CD4-positive, alpha-beta T cell treated with Interleukin-6 for 4 hours (primary cell): Measurements from ENCODE around the gene APOA4.
"Not testable (repeated sequence)": the region's sequence is repeated elsewhere in the genome, so short reads cannot be mapped to it uniquely, and the experiment has no call there.

Source experiments
- DNase-seq: peaks from one replicate; pipeline ENCODE4 v3.0.0-alpha.2; 2020; ENCODE audit warnings: mixed read lengths

The APOA4 gene

DNA sequence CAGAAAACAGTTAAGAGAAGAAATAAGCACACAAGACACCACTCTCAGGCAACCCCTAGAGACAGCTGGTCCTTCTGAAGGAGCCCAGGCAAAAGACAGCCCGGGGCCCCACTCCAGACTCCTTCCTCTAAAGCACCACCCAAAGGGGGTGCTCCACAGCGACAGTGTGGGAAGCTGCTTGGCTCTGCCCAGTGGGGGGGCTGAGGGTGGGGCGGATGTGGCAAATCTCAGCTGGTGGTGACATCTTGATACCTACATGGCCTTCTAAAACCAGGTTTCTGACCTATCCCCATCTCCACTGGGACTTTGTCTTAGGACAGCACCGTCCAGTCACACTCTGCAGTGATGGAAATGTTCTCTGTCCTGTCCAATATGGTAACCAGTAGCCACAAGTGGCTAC, 24.5 kb upstream of the APOA4 start:
- DNase-seq, result no peak

DNA sequence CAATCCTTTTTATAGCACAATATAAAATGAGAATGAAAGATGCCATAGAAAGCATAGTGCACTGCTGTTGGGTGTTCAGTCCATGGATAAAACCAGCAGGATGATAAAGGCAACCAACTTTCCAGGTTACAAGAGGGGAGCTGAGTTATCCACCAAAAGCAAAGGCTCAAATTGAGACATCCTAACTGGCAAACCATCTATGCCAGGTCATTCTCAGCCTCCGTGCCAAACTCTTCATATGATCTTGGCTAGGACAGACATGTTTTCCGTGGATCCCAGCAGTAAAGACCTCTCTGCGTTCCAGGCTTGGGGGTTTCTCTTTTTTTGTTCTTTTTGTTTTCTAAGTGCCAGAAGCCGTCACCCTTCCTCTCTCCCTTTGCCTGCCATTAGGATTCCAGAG, 21.6 kb upstream of the APOA4 start:
- no peak for DNase-seq

DNA sequence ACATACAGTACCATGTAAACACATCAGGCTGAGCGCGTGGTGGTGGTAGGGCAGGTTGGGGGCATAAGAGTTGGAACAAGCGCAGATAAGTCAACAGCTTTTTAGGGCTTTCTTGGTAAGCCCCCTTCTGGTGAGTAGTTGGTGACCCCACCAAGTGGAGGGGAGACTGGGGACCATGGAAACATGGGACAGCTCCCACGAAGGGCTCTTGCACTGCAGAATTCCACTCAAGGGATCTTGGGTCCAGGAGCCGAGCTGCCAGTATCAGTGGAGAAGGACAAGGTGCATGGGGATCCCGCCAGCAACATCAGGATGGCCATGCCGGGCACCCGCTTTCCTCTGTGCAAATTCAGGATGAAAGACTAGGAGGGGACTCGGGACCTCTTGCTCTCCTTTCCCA, 20.6 kb upstream of the APOA4 start:
- no peak for DNase-seq

DNA sequence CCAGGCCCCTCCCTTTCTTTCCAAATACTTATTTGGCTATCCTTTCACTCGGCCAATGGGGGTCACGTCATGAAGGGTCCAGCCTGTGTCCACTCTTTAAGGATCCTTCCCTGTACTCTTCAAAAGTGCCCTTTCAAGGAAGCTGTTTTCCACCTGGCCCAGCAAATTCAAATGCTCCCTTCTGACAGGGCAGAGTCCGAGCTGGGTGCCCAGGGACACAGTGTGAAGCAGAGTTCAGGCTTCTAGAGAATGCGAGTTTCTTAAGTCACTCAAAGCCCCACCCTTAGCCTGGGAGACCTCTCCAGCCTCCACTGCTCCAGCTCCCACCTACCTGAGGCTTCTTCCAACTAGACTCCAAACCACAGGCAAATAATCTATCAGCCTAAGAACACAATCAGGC, 19.8 kb upstream of the APOA4 start:
- no peak for DNase-seq

DNA sequence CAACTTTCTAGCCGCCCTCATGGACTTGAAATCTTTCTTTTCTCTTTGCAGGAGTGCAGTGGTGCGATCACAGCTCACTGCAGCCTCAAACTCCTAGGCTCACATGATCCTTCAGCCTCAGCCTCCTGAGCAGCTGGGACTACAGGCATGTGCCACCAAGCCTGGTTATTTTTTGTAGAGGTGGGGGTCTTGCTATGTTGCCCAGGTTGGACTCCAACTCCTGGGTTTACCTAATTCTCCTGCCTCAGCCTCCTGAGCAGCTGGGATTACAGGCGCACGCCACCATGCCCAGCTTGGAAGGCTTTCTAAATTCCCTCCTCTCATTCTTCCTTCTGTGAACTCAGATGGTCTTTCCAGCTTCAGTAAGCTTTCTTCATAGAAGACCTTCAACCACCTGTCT, 19.0 kb upstream of the APOA4 start:
- no peak for DNase-seq

DNA sequence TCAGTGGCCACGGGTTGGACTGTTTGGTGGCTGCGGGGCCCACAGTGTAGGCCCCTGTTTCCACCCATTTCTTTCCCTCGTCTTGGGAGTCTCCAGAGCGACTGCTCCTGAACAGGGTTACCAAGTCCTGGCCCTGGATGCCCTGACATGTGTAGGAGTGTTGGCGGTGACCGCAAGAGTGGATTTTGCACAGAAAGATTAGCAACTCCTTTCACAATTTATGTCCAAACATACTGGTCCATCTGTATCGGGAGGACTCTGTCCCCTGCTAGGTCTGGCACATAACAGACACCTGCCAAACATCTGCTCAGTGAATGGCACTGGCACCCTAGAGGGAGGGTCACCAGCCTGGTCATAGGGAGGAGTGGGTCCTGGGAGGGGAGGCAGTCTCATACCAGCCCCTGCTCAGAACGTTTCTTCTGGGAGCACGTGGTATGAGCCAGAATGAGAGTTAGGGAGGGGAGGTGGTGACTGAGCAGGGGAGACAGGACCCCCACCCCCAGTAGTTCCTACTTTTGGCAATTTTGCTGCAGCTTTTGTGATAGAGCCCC, 17.7 kb upstream of the APOA4 start:
- DNase-seq, result no peak

DNA sequence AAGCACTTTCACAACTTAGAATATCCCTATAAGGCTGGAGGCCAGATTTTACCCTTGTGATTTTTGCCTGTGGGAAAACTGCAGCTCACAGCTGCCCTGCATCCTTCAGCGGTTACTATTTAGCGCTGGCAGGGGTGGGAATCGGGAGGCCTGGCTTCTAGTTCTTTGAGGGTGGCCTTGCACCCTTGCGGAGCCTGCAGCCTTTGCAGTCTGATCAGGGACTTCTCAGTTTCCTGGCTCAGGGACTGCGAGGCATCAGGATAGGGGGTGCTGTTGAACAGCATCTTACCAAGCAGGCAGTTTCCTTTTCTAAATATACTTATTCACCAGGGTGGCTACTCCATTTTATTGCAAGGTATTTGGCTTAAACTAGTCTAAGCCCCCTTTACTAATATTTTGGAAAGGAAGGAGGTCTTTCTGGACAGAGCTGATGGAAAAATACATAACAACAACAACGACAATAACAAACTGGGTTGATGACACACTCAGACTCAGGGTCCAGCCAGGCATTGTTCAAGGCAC, 17.2 kb upstream of the APOA4 start:
- DNase-seq, result peak; percentile 30

DNA sequence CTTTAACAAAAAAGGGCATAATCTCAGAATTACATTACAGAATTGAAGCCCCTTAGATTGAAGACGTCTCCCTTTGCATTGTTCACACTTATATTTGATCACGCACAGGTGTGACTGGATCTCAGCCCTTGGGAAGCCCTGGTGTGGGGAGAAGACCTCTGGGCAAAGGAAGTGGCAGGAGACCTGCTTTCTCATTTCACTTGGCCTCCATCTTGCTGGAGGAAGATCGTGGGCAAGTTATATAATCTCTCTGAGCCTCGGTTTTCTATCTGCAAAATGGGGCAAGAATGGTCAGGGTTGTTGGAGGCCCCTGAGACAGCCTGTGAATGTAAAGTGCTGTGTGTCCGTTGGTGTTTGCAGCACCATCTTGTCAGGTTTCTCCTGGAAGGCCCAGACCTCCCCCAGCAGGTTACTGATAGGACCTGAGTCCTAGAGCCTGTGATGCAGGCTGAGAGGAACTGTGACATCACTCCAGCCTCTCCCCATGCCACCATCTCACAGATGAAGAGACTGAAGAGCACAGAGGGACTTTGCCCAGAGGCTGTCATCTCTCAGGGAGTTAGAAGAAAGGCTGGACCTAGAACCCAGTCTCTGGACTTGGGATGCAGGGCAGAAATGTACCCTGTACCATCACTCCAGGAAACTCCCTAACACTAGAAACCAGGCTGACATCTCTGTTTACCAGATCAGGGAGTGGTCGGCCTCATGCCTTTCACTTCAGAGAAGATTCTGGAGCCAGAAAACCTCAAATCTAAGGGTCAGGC, 15.4 kb upstream of the APOA4 start:
- no peak for DNase-seq

DNA sequence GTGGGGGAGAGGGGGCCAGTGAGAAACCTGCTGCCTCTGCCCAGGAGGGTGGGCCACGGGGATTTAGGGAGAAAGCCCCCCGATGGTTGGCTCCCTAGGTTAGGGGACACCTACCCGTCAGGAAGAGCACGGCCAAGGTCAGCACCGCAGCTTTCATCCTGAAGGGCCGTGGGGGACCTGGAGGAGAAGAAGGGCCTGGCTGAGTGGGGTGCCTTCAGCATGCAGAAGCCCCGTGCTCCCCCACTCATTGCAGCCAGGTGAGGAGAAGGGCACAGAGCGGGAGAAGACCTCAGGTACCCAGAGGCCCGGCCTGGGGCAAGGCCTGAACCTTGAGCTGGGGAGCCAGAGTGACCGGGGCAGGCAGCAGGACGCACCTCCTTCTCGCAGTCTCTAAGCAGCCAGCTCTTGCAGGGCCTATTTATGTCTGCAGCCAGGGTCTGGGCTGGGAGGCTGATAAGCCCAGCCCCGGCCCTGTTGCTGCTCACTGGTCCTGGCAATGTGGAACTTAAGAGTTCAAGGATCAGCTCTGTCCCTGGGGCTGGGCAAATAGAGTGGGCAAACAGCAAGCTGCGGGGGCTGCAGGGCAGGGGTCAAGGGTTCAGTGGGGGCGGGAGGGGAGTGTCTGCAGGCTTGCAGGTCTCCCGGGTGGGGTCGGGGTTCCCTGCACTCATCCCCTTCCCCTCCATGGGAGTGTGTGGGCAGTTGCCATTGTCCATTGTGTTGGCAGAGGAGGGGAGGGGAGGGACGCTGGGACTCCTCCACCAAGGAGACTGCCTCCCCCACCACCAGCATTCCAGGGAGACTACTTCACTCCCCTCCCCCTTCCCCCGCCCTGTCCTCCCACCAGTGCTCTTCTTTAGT, 14.4 kb upstream of the APOA4 start, which contains the start of gene APOA1:
APOA1 (minus strand) TSS at position 392 of the 861 bp plus-strand sequence; CDS start at position 157, 235 bp downstream.
- no peak for DNase-seq

DNA sequence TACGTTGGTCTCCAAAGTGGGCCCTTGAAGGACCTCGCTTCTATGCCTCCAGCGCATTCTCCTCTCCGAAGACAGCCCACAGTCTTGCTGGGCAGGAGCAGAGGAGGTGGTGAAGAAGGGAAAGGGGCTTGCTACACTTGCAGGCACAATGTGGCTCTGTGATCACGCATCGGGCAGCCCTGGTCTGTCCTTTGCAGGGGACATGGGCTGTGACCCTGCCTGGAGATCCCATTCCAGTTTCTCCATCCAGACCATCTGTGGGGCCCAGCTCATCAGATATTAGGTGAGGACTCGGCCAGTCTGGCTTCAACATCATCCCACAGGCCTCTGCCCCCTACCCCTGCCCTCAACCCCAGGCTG, 13.5 kb upstream of the APOA4 start:
- DNase-seq, result no peak

DNA sequence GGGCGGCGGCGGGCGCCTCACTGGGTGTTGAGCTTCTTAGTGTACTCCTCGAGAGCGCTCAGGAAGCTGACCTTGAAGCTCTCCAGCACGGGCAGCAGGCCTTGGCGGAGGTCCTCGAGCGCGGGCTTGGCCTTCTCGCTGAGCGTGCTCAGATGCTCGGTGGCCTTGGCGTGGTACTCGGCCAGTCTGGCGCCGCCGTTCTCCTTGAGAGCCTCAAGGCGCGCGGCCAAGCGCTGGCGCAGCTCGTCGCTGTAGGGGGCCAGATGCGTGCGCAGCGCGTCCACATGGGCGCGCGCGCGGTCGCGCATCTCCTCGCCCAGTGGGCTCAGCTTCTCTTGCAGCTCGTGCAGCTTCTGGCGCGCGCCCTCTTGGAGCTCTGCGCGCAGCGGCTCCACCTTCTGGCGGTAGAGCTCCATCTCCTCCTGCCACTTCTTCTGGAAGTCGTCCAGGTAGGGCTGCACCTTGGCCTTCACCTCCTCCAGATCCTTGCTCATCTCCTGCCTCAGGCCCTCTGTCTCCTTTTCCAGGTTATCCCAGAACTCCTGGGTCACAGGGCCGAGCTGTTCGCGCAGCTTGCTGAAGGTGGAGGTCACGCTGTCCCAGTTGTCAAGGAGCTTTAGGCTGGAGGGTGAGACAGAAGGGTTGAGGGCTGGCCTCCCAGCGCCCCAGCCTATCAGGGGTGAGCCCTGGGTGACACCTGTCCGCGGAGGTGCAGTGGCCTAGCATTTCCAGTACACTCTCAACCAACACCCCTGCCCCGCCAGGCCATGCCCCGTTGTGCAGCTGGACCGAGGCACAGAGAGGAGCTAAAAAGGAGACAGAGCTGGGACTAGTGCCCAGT, 12.9 kb upstream of the APOA4 start:
- peak; percentile 86 for DNase-seq

DNA sequence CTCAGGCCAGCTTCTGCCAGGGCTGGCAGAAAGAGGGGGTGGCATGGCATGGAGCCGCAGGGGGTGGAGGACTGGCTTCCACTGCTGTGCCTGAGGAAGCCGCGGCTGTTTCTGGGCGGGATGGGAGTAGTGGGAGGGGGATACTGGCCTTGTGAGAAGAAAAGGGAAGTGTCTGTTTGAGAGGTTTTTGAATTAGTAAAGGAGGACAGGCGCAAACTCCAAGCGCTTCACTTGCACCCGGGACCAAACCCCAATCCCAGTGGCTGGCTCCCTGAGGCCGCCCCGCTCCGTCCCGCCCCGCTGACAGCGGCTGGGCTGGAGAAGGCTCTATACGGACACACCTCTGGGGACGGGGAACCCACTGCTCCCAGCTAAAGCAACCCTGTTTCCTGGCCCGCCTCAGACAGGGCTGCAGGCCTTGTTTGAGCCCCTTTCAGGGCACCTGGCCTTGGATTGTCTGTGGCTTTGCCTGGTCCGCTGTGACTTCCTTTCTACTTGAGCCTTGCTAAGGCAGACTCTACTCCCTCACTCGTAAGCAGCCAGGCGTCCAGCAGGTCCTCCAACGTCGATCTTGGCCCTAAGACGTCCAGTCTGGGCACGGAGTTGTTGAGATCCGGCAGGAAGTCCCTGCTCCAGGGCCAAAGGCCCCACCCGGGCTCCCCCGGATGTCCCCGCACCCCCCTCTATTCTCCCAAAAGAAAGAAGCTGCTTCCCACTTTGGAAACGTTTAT, 12.1 kb upstream of the APOA4 start:
- DNase-seq, result no peak

DNA sequence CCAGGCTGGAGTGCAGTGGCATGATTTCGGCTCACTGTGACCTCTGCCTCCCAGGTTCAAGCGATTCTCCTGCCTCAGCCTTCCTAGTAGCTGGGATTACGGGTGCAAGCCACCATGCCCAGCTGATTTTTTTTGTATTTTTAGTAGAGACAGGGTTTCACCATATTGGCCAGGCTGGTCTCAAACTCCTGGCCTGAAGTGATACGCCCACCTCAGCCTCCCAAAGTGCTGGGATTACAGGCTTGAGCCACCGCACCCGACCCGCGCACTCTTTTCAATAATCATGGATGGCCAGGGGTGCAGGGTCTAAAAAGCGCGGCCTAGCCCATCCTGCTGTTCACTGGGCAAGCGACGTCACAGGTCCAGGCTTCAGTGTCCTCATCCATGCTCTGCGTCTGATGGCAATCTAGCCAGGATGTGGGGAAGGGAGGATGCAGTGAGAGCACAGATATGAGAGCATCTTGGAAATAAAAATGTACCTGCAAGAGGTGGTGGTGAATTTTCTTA, 11.5 kb upstream of the APOA4 start:
- not testable (repeated sequence) for DNase-seq

DNA sequence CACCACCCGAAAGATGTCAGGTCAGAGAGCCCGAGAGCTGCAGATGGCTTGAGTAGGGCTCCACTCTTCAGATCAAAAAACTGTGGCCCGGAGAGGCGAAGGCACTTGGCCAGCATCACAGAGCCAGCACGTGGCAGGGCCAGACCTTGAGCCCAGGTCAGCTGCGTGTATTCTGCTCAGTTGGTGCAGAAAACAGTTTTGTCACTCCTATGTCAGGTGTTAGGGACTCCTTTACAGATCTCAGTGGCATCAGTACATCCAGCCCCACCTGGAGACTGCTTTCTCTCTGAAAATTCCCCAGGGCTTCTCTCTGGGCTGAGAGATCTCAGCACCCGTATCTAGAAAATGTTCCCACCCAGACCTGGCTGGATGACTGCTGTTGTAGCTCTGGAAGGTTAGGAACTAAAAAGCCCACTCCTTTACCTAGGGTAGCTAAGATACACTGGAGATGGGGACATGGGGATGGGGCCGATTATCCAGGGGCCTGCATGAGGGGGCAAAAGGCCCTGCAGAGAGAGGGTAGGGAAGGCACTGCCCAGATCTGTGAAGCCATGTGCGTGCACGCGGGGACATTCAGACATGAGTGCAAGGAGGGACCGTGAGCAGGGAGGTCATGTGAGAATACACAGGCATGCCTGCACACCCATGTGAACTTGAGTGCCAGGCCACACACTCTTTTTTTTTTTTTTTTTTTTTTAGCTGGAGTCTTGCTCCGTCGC, 10.9 kb upstream of the APOA4 start:
- no peak for DNase-seq

DNA sequence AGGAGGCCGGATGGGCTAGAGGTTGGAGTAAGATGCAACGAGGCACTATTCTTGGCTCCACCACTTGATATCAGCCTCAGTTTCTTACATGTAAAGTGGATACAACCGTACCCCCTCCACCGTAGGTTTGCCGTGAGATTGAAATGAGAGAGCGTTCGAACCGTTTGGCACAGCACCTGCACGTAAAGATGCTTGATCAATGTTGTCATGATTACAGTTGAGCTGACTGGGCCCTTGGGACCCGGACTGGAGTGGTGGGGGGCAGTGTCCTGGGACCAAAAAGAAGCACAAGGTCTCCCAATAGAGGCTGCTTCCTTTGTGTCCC, 10.3 kb upstream of the APOA4 start:
- no peak for DNase-seq

DNA sequence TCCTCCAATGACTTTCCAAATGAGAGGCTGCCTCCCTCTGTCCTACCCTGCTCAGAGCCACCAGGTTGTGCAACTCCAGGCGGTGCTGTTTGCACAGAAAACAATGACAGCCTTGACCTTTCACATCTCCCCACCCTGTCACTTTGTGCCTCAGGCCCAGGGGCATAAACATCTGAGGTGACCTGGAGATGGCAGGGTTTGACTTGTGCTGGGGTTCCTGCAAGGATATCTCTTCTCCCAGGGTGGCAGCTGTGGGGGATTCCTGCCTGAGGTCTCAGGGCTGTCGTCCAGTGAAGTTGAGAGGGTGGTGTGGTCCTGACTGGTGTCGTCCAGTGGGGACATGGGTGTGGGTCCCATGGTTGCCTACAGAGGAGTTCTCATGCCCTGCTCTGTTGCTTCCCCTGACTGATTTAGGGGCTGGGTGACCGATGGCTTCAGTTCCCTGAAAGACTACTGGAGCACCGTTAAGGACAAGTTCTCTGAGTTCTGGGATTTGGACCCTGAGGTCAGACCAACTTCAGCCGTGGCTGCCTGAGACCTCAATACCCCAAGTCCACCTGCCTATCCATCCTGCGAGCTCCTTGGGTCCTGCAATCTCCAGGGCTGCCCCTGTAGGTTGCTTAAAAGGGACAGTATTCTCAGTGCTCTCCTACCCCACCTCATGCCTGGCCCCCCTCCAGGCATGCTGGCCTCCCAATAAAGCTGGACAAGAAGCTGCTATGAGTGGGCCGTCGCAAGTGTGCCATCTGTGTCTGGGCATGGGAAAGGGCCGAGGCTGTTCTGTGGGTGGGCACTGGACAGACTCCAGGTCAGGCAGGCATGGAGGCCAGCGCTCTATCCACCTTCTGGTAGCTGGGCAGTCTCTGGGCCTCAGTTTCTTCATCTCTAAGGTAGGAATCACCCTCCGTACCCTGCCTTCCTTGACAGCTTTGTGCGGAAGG, 9.5 kb upstream of the APOA4 start:
- no peak for DNase-seq

DNA sequence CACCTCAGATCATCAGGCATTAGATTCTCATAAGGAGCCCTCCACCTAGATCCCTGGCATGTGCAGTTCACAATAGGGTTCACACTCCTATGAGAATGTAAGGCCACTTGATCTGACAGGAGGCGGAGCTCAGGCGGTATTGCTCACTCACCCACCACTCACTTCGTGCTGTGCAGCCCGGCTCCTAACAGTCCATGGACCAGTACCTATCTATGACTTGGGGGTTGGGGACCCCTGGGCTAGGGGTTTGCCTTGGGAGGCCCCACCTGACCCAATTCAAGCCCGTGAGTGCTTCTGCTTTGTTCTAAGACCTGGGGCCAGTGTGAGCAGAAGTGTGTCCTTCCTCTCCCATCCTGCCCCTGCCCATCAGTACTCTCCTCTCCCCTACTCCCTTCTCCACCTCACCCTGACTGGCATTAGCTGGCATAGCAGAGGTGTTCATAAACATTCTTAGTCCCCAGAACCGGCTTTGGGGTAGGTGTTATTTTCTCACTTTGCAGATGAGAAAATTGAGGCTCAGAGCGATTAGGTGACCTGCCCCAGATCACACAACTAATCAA, 8.8 kb upstream of the APOA4 start:
- DNase-seq, result no peak

DNA sequence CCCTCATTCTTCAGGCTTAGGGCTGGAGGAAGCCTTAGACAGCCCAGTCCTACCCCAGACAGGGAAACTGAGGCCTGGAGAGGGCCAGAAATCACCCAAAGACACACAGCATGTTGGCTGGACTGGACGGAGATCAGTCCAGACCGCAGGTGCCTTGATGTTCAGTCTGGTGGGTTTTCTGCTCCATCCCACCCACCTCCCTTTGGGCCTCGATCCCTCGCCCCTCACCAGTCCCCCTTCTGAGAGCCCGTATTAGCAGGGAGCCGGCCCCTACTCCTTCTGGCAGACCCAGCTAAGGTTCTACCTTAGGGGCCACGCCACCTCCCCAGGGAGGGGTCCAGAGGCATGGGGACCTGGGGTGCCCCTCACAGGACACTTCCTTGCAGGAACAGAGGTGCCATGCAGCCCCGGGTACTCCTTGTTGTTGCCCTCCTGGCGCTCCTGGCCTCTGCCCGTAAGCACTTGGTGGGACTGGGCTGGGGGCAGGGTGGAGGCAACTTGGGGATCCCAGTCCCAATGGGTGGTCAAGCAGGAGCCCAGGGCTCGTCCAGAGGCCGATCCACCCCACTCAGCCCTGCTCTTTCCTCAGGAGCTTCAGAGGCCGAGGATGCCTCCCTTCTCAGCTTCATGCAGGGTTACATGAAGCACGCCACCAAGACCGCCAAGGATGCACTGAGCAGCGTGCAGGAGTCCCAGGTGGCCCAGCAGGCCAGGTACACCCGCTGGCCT, 7.2 kb upstream of the APOA4 start:
- no peak for DNase-seq
